NOMO-1 treated with dmso at 0.1 percent for 144 hours (cell line): Measurements from ENCODE around the gene SSBP3.
"Not testable (repeated sequence)": the region's sequence is repeated elsewhere in the genome, so short reads cannot be mapped to it uniquely, and the experiment has no call there.

Source experiments
- DNase-seq: peaks from one replicate; lab custom pipeline; 2025; ENCODE audit not compliant: unreplicated experiment; lab: John Stamatoyannopoulos, UW

SSBP3 gene

DNA sequence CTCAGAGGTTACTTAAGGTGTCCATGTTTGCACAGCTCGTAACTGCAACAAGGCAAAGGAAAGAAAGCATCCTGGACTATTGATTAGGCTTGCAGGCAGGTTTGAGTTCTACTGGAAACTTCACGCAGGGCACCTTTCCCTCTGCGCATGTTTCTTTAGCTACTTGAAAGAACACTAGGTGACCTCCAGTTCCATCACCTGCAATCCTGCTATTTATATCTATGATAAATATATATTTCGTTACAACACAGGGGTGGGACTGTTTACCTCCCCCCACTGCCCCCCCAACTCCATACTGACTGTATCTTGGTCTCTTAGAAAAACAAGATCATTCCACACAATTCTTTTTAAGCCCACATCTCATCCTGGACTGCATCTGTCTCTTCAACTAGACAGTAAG is 12.1 kb downstream of the SSBP3 start:
- DNase-seq: no peak

DNA sequence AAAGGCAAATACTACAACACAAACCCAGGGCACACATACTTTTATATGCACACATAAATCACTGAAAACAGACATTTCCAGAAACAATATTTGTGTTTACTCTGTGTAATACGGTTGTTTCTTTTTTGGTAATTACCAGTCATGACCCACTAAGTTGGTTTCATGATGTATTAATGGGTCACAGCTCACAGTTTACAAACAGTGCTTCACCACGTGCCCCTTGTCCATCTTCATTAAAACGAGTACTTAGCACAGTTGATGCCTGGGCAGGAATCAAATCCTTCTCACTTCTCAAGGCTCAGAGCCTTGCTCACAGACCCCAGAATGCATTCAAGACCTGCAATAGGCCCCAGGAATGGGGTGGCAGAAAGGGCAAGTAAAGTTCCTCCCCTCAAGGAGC is 13.8 kb downstream of the SSBP3 start:
- DNase-seq: no peak

DNA sequence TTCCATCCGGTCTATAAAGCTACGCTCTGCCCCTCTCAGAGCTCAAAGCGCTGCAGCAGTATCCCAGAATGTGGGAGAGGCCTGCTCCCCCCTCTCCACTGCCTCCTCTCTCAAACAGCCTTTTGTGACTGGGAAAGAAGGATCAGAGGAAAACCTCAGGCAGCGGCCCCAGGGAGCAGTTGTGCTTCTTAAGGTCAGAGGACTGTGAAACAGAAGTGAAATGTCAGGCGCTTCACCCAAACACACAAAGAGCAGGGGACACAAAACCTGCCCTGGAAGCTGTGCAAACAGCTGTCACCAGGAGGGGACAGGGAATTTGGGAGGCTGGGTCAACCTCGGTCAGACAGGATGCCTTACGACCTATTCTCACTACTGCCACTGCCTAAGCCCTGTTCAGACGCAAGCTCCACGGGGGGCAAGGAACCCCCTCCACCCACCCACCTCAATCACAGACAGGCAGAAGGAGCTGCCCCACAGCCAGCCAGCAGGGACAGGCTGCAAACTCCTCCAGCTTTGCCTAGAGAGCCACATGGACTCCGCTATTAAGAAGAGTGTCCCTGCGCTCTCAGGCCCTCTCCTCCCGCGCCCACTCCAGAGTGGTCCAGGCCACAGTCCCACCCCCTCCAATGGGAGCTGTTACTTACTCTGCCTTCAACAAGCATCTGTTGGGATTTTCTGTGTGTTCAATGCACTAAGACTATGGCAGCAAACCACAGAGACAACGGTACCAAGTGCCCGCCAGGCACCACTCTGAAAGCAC is 14.6 kb downstream of the SSBP3 start:
- no peak for DNase-seq

DNA sequence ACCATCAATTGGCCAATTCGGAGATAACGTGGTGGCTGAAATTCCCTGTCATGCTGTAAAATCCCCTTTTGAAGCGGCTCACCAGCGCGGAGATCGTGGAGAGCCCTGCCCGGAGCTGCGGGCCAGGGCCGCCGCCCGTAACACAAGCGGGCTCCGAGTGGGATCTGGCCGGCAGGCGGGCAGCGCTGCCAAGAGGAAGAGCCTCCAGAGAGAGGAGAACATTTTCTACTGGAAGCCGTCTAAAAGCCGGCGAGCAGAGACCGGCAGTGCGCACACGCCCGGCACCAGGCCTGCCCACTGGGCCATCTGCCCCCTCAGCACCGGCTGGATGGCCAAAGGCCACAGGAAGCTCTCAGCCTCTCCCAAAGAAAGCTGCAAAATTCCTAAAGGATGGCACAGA is 15.5 kb downstream of the SSBP3 start:
- DNase-seq: no peak

DNA sequence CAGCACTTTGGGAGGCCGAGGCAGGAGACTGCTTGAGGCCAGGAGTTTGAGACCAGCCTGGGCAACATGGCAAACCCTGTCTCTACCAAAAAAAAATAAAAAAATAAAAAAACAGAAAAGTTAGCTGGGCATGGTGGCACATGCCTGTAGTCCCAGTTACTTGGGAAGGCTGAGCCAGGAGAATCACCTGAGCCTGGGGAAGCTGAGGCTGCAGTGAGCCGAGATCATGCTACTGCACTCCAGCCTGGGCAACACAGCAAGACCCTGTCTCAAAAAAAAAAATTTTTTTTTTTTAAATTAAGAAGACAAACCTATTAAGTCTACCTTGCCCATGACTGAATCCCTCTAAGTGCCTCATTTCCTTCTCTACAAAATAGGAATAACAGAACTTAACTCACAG is 16.6 kb downstream of the SSBP3 start:
- DNase-seq: not testable (repeated sequence)

DNA sequence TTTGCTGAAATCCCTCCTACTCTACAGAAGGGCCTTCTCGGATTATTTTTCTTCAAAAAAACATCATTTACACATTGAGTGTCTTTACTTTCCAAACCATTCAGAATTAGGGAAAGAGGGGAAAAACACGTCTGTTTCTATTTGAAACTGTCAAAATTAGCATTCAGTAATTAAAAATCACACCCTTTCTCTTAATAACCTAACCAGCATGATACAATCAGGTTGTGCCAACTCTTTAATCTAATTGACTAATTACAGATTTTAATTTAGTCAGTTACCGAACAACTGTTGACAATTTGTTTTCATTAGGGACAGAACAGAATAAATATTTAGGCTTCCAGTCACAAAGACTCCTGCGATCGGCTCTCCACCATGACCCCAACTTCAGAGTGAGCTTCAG is 18.8 kb downstream of the SSBP3 start:
- no peak for DNase-seq

DNA sequence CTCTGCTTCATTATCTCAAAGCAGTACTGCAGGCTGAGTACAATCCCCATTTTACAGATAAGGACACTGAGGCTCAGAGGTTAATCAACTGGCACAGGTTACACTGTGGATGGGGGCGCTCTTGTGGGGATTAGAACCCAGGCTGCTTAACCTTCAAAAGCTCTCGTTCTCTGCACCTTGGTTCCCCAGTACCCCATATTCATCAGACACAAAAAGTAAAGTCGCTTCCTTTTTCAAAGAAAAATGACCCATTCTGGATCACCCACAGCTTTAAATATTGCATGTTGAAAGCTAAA is 20.5 kb downstream of the SSBP3 start:
- DNase-seq: no peak

DNA sequence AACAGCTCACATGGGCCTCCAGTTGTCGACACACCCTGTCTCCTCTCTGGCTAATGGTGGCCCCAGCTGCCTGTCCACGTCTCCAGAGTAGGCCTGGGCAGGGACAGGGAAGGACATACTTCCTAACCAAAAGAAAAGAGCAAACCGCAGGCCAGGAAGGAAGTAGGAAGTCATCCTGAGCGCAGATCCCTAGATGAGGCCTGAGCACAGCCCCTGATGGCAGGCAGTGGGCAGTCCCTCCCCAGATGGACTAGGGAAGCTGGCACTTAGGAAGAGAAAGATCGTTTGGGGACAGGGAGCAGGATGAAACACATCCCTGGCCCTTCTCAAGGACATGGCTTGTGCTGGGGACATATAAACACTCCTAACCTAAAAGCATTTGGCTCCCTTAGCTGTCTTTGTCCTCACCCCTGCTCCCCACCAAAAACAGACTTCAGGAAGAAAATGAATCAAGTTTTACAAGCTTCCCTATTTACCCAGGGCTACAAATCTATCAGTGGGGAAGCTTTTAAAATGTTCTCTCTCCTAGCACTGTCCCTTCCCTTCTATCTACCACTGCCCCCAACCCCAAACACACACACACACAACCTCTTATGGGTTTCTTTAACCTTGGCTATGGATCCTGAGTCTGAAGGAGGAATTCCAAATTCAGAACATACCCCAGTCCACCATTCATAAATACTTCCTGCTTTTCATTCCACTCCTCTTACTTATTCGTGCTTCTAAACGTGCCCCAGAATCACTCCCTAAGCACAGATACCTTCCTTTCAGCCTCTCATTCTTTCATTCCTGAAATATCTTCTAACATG is 21.1 kb downstream of the SSBP3 start:
- DNase-seq: no peak

DNA sequence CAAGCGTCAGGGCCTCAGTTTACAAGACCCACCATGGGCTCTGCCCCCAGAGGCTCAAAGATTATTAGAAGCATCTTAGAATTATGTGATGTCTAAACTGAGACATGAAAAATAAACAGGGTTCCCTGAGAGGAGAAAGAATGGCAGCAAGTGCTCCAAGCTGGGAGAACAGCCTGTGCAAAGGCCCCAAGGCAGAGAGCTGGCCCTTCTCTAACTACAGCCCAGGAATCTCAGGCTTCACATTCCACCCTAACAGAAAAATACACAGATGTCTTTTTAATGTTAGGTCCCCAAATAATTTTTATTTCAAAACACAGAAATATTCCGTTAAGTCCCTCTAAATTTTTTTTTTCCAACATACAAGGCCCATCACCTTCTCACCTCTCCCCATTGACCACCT is 21.7 kb downstream of the SSBP3 start:
- DNase-seq: no peak

DNA sequence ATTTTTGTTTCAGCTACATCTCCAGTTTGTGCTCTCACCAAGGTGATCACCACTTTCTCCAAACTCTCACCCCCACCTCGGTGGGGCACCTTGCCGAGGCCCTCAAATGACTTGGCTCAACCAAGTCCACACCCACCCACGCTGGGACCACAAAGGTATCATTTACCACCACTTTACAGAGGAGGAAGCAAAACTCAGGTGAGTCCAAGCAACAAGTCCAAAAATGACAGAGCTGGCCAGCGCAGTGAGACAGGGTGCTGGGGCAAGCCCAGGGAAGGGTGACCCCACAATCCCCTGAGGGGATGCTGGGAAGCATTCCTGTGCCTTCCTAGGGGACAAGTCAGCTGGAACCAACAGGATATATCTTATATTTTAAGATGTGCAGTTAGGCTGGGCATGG is 24.7 kb downstream of the SSBP3 start:
- no peak for DNase-seq

DNA sequence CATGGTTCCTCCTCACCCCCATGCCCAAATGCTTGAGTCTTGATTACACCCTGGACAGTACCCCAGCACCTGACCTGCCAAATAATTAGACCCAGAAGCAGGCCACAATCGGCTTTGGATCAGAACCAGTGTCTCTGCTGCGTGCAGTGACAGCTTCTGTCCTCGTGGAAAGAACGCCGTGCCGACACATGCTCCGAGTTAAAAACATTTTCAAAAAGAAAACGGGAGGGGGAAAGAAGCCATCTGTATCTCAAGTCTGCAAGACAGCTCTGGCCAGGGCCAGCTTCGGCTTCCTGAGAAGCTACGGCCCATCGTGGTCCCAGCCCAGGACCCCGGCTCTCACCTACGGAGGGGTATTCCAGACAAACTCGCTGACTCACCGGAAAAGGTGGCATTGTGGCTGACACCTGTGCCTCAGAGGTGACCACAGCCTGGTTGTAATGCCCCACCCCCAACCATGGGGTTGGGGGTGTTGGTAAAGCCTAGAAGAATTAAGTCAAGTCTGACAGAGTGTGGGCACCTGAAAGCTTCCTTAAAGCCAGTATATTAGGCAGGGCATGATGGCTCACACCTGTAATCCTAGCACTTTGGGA is 25.8 kb downstream of the SSBP3 start:
- DNase-seq: no peak

DNA sequence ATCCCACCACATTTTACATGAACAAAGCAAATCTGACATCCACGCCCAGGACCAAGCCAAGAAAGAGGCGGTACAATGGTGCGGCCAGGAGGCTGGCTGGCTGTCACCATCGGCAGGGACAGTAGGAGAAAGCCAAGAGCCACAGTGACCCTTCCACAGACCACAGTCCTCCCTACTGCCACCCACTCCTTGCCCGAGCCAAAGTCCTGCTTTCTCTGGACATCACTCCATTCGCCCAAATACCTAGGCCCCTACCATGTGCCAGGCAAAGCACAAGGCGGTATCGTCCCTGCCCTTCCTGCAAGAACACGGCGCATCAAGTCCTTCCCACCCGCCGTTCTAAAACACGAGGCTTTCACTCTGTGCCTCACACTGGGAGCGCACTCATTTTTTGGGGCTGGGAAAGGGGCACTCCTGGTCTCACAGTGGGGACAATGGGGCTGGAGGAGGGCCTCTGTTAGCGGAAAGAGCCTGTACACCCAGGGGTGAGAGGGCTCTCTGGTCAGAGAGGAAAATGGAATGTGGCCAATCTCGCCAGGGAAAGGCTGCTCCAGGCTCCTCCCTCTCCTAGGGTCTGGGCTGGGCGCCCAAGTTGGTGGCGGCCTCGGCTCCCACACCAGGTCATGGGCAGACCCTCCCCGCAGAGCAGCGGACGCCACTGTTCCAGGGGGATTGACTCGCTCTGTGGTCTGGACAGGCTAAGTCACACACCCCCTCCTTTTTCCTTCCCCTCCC is 26.5 kb downstream of the SSBP3 start:
- DNase-seq: no peak

DNA sequence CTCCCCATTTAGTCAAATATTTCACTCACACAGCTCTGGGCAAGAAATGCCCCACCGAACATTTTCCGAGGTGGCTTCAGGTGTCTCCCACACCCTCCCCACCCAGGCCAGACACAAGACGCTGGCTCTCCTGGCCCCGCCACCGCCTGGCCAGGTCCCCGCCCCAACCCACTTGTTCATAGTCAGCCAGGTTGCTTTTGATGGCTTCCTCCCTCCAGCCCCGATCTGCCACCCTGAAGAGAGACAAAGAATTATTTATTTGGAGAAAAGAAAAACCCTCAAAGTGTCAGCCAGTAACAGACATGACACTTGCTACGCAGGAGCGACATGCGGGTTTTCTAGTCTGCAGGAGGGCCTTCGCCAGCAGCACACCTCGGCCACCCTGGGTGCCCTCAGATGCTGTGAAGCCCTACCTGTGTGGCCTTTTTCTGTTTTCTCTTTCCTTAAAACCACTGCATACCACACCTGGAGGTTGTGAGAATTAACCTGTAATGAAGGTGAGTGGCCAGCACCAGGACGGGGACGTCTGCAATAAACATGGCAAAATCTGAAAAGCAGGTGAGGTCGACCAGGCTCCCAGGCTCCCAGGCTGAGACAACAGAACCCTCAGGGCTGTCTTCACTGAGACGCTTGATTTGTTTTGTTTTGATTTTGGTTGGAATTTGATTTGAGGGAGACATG is 27.2 kb downstream of the SSBP3 start:
- DNase-seq: no peak

DNA sequence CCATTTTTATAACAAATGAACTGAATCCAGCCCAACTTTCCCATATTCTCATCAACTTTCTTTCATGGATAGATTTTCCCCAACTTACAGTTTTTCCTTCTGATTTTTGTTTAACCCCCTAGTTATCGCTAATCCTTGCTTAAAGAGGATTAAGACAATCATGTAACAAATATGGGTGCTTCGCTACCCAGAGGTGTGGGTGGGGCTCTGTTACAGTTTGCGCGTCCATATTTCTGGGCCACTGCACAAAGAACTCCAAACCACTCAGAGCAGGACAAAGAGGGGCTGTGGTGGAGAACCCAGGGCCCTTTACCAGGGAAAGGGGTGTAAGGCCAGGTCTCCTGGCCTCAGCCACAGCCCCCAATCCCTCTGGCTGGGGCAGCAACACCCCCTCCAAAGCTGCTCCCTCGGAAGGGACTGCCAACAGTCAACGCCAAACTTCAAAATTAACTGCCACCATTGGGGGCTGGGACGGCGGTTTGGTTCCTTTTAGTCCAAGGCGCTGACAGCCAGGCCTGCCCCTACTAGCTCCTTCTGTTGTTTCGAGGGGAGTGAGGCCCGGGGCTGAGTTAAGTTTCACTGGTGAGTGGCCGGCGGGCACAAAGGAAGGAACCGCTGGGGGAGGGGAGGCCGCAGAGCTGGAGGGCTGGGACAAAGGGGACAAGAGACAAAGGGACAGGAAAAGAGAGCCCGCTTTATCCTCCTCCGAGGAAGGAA is 27.9 kb downstream of the SSBP3 start:
- no peak for DNase-seq

DNA sequence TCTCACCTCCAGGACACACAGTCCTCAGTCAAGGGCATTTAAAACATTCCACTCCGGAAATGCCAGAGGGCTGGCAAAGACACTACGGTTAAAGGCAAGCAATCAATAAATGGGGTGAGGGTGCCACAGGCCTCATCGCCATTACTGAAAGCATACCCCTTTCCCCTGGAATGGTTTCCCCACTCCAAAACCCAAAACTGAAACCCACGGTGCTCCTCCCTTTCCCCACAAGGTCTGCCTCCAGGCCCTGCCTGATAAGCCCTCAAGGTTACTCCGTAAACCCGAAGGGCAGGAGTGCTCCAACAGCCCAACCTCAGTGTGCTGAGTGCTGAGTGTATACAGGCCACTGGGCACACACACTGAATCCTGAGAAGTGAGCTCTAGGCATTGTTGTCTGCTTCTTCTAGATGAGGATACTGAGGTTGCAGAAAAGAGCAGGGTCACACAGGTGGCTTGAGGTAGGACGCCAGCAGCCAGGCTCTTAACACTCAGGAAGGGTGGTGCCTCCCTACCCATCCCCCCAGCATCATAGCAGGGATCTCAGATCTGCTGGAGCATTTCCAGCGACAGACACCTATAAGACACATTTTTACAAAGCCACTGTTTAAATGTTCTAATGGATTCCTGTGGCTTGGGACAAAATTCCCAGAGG is 29.0 kb downstream of the SSBP3 start:
- DNase-seq: no peak

DNA sequence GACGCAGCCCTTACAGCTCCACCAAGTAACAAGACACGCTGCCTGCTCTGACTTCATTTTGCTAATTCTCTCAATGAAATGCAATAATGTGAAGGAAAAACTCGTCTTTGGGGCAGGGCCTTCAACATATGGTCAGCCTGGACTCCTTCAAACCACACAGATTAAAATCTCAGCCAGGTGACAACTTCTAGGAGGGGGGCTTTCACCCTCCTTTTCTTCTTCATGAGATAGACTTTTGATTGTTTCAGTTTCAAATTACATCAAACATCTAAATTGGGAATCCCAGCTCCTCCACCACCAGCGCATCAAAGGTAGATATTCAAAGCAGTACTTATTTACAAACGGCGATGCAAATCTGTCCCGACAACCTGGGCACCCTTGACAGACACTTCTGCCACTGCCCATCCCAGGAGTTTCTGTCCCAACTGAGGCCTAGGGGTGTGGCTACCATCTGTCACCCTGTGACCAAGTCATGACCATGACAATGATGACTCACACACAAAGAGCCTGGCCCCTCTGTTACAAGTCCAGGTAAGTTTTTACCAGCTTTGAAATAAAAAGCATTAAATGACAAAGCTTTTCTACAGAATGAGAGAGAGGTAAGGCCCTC is 29.7 kb downstream of the SSBP3 start:
- DNase-seq: no peak

DNA sequence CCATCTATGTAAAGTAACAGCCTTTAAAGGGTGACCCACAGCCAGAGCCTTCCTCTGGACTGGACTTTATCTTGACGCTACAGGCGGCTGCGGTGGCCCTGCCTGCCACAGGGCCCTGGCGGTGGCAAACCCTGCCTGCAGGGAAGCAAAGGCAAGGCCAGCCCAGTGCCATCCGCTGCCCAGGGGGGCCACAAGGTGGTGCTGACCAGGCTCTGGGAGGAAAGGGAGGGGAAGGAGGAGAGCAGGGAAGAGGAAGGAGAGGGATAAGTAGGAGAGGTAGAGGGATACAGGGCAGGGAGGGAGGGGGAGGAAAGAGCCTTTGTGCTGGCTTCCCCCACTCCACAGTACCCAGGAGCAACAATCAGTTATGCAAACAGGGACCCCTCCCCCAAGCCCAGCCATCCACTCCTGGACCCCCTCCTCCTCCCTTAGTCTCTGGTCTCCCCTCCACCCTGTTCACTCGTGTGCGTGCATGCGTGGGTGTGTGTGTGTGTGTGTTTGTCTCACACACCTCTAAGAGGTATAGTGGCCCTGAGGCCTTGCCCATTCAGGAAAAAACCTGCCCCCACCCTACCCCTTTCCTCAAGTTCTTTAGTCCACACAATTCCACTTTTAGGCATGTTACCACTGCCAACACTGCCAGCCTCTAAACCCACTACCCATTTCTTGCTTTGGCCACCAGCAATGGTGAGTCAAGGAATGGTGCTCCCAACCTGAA is 30.3 kb downstream of the SSBP3 start:
- no peak for DNase-seq

DNA sequence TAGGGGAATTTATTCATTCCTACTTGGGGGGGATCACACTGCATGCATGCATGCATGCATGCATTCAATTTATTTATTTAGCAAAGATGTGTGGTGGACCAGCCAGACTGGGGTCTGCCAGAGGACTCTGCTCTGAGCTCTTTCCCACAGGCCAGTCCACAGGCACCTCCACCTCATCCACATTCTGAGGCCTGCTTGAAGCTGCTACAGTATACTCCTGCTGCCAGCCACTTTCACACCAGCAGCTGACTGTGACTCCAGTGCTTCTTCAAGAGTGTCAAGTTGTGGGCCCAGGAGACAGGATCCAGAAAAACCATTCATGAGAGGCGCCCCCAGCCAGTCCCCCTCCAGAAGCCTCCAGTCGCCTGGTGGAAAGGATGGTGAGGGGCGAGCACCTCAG is 30.9 kb downstream of the SSBP3 start:
- no peak for DNase-seq

DNA sequence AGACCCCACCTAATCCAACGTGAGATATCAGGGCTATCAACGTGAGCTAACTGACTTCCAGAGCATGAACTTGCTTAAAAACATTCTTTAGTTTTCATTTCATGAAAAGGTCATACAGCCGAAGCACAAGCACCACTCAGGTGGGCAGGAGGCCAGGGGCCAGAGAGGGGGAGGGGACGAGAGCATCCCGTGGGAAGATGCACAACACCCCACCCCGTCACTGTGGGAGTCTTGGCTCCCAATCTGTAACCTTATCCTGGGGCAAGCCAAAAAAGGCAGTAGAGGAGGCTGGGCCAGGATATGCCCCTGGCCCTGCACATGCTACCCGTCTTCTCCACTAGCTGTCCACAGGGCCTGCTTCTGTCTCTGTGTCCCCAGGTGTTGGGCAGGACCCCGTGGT is 31.4 kb downstream of the SSBP3 start:
- DNase-seq: no peak
